ENCODE data around the gene PRKAA1.

PRKAA1 gene

DNA sequence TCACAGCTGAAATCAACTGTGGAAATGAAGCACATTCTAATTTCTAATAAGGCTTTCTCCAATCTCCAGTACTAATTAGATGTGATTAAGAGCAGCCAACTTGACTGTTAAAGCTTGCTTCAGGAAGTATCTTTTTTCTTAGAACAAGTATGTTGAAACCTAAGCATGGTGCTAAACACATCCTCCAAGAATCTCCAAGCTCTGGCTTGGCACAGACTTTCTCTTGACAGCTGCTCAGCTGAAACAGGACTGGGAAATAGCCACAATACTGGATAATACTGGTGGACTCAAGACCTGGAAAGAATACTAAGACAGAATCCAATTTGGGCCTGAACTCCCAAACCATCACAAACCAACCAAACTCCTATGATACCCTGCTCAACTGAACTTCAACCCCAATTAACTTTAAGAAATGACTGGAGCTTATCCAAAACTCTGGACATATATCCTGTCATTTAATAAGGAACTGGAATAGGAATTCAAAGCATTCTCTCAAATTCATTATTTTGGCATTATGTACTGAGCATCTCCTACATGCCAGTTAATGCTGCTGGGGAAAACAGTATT lies 16.2 kb downstream of the PRKAA1 start:
- DNase-seq, result peak; percentile 18
- in situ Hi-C loops (cut with HindIII; ENCODE audit: low pct_ligation_motif_present, low sequenced_read_pairs), result no loop called here
- H3K4me3 ChIP-seq (ENCODE audit: low read depth, low read length), result no peak overlapping the region
- no peak overlapping the region for H3K27ac ChIP-seq
- H3K27me3 ChIP-seq (replicated peaks), result no peaks in the 10 kb centered on the region
- TF ChIP-seq, protein P1, sequence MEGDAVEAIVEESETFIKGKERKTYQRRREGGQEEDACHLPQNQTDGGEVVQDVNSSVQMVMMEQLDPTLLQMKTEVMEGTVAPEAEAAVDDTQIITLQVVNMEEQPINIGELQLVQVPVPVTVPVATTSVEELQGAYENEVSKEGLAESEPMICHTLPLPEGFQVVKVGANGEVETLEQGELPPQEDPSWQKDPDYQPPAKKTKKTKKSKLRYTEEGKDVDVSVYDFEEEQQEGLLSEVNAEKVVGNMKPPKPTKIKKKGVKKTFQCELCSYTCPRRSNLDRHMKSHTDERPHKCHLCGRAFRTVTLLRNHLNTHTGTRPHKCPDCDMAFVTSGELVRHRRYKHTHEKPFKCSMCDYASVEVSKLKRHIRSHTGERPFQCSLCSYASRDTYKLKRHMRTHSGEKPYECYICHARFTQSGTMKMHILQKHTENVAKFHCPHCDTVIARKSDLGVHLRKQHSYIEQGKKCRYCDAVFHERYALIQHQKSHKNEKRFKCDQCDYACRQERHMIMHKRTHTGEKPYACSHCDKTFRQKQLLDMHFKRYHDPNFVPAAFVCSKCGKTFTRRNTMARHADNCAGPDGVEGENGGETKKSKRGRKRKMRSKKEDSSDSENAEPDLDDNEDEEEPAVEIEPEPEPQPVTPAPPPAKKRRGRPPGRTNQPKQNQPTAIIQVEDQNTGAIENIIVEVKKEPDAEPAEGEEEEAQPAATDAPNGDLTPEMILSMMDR (IDR thresholded peaks at IDR 0.05; ENCODE audit: low read depth, low read length, missing control alignments), result no peak
- H3K36me3 ChIP-seq (replicated peaks), result peaks cover 3% of the 10 kb centered on the region

DNA sequence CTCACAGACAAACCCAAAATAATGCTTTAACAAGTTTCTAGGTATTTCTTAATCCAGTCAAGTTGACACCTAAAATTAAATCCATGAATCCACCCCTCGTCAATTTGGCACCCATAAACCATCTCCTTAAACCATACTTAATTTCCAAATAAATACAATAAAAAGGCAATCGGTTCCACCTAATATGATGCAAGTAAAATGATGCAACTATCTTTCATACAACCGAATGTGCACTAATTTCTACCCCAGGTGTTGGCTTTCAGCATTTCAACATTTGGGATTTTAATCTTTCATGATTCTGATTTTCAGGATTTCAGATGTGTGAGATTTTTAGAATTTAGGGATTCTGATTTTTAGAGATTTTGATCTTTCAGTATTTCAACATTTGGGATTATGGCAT lies 17.3 kb downstream of the PRKAA1 start:
- Histone ChIP-seq H3K27me3 (replicated peaks) (no peaks in the 10 kb centered on the region), H3K4me3 (ENCODE audit: low read depth, low read length) (no peak overlapping the region), H3K27ac (no peak overlapping the region), H3K36me3 (replicated peaks) (peaks cover 5% of the 10 kb centered on the region)
- in situ Hi-C loops (cut with HindIII; ENCODE audit: low pct_ligation_motif_present, low sequenced_read_pairs), result no loop called here
- DNase-seq, result no peak
- TF ChIP-seq, protein P1 (IDR thresholded peaks at IDR 0.05; ENCODE audit: low read depth, low read length, missing control alignments), result no peak

DNA sequence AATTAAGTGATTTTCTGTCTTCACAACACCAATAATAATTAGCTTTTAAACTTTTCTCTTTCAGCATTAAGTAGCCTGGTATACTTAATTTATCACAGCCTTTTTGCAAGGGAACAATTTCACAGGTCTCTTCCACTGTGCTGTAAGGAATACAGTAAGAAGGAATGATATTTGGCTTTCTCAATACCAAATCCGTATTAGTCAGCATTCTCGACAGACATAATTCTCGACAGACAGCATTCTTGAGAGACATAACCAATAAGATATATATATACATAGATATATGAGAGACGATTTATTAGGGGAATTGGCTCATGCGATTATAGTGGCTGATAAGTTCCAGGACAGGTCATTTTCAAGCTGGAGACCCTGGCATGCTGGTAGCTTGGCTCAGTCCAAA lies 18.0 kb downstream of the PRKAA1 start:
- DNase-seq, result no peak
- in situ Hi-C loops (cut with HindIII; ENCODE audit: low pct_ligation_motif_present, low sequenced_read_pairs), result no loop called here
- TF ChIP-seq, protein P1 (IDR thresholded peaks at IDR 0.05; ENCODE audit: low read depth, low read length, missing control alignments), result no peak
- Histone ChIP-seq H3K27me3 (replicated peaks) (no peaks in the 10 kb centered on the region), H3K4me3 (ENCODE audit: low read depth, low read length) (no peak overlapping the region), H3K27ac (no peak overlapping the region), H3K36me3 (replicated peaks) (peaks cover 11% of the 10 kb centered on the region)

DNA sequence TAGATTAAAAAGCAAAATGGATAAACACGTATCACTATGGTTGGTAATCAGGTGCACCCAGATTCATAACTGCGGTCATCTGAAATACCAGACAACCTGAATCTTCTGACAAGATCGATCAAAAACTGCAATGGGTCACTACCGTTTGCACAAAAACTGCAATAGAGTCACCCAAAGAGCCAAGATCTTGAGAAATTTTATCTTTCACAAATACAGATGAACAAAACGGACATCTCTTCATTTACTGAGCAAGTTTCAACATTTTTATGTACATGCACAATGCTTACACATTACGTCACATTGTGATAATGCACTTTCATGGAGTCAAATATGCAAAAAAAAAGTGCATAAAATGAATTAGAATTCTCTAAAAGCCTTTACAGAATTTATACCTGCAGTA lies 18.6 kb downstream of the PRKAA1 start:
- Histone ChIP-seq H3K36me3 (replicated peaks) (peaks cover 15% of the 10 kb centered on the region), H3K27me3 (replicated peaks) (no peaks in the 10 kb centered on the region), H3K4me3 (ENCODE audit: low read depth, low read length) (no peak overlapping the region), H3K27ac (no peak overlapping the region)
- DNase-seq, result no peak
- in situ Hi-C loops (cut with HindIII; ENCODE audit: low pct_ligation_motif_present, low sequenced_read_pairs), result no loop called here
- TF ChIP-seq, protein P1 (IDR thresholded peaks at IDR 0.05; ENCODE audit: low read depth, low read length, missing control alignments), result no peak

DNA sequence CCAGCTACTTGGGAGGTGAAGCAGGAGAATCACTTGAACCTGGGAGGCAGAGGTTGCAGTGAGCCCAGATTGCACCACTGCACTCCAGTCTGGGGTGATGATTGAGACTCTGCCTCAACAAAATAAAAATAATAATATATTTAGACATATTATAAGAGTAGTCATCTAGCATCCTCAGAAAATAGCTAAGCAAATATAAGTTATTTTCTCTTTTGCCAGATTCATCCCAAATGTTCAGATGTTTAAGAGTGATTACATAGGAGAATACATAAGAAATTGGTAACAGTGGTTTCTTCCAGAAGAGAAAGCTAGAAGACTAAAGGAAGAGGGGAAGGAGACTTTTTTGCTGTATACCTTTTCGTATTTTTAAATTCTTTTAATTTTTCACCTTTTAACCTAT lies 20.0 kb downstream of the PRKAA1 start:
- Histone ChIP-seq H3K27me3 (replicated peaks) (no peaks in the 10 kb centered on the region), H3K4me3 (ENCODE audit: low read depth, low read length) (no peak overlapping the region), H3K27ac (no peak overlapping the region), H3K36me3 (replicated peaks) (peaks cover 21% of the 10 kb centered on the region)
- in situ Hi-C loops (cut with HindIII; ENCODE audit: low pct_ligation_motif_present, low sequenced_read_pairs), result no loop called here
- DNase-seq, result no peak
- TF ChIP-seq, protein P1 (IDR thresholded peaks at IDR 0.05; ENCODE audit: low read depth, low read length, missing control alignments), result no peak

DNA sequence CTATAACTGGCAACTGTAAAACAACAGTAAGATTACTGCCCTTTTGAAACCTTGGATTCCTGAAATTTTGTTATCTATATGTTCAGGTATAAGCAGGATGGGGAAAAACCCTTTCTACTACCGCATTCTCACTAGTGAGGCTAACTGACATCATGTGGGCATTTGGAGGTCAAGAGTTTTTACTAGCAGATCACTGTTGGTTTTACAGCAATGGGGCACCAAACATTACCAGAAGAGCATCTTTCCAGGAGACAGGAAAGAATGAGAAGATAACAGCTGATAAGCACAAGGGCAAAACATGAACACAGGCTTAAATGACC lies 21.6 kb downstream of the PRKAA1 start:
- no peak for DNase-seq
- H3K36me3 ChIP-seq (replicated peaks), result peaks cover 21% of the 10 kb centered on the region
- H3K27ac ChIP-seq, result no peak overlapping the region
- no peak overlapping the region for H3K4me3 ChIP-seq (ENCODE audit: low read depth, low read length)
- TF ChIP-seq, protein P1 (IDR thresholded peaks at IDR 0.05; ENCODE audit: low read depth, low read length, missing control alignments), result no peak
- H3K27me3 ChIP-seq (replicated peaks), result no peaks in the 10 kb centered on the region
- in situ Hi-C loops (cut with HindIII; ENCODE audit: low pct_ligation_motif_present, low sequenced_read_pairs), result no loop called here
